ENCODE results near the gene KLHL26. TPM values are rescaled to one million over a fixed set of nuclear protein-coding genes. Genes with fewer than 3 reads are reported as not detected.

Gene KLHL26, protein sequence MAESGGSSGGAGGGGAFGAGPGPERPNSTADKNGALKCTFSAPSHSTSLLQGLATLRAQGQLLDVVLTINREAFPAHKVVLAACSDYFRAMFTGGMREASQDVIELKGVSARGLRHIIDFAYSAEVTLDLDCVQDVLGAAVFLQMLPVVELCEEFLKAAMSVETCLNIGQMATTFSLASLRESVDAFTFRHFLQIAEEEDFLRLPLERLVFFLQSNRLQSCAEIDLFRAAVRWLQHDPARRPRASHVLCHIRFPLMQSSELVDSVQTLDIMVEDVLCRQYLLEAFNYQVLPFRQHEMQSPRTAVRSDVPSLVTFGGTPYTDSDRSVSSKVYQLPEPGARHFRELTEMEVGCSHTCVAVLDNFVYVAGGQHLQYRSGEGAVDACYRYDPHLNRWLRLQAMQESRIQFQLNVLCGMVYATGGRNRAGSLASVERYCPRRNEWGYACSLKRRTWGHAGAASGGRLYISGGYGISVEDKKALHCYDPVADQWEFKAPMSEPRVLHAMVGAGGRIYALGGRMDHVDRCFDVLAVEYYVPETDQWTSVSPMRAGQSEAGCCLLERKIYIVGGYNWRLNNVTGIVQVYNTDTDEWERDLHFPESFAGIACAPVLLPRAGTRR
- total RNA-seq, result 3.4 and 5.1 TPM in 2 replicates

DNA sequence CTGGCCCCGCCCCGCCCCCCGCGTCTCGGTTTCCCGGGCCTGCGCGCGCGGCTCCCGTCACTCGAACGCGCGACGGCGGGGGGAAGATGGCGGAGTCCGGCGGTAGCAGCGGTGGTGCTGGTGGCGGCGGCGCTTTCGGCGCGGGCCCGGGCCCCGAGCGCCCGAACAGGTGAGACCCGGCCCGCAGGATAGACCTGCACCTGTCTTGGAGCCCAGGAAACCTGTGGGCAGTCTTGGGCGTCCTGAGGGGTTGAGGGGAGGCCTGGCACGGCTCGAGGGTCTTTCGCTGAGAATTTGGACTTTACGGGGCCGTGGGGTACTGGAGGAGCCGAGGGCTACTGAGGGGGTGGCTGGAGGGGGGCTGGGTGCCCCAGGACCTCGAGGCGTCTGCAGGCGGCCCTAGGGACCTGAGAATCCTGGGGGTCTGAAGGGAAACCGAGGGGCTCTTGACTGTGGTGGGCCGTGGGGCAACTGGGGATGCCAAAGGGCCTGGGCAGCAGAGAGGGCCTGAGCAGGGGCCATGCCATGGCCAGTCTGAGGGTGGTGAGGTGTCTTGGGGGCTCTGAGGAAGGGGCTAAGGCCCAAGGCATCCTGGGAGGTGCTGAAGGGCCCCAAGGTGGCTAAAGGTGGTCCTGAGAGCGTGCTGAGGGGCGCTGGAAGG lies at the start of gene KLHL26:
TSS of gene KLHL26 (plus strand) at position 60 of the 661 bp plus-strand sequence. CDS start at position 87, 27 bp downstream.

DNA sequence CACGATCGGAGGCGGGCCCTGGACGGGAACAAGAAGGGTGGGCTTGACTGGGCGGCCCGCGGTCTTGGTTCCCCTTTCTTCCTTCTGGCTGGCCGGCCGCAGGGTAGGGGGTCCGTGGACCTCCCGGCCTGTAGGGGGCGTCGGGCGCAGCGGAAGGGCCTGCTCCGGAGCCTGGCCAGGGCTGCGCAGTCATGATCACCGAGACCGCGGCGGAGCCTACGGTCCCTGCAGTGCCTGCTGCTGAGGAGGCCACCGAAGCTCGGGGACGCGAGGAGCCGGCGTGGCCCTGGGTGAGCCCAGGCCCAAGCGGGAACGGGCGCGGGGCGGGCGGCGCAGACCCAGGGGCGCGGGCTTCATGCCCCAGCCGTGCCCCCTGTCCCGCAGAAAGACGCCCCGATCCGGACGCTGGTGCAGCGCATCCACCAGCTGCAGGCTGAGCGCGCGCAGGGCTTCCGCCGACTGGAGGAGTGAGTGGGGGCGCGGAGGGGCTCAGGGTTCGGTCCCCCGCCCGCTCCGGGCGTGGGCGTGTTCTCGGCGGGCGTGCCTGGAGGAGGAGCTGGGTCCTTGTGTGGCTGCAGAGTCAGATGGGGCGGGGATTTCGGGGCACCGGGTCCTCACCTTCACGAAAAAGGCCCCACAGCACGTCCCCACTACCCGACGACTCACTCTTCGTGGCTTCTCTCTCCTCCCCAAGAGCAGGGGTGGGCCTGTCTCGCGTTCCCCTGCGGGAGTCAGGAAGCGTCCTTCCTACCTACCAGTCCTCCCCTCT lies 48.0 kb upstream of the KLHL26 start, which contains the start of gene REX1BD:
TSS of gene REX1BD (plus strand) at position 188 of the 769 bp plus-strand sequence. CDS start at position 192, 4 bp downstream.

DNA sequence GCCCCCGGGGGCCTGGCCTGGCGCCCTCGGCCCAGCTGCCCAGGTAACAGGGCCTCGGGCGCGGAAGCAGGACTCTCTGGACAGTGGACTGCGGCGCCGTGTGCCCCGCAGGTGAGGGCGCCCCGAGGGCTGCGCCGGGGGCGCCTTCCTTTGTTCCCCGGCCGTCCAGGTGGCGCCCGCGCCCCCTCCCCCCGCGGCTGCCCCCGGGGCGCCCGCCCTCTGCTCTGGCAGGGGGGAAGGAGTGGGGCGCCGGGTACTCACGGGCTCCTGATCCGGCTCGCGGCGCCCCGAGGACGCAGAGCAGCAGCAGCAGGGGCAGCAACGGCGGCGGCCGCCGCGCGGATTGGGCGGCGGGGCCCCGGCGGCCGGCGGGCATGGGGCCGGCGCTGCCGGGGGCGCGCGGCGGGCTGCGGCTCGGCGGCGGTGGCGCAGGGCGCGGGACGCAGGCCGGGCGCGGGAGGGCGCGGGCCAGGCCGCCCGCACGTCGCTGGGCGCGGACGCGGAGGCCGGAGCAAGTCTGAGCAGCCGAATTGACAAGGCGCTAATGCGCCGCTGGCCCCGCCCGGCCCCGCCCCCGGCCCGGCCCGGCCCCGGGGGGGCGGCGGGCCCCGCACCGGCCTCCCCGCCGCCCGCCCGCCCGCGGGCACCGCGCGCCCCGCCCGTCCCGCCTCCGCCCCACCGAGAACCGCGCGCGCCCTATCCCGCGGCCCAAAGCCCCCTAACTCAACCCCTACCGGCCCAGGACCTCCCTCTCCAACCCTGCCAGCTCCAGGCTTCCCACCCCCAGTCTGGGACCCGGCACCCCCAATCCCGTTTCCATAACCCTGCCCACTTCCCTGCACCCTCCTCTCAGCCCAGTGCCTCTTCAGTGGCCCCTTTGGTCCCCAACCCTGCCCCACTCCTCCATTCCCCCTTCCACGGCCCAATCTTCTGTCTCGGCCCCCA lies 30.3 kb upstream of the KLHL26 start, which contains the start of gene CRLF1:
TSS of gene CRLF1 (minus strand) at position 519 of the 945 bp plus-strand sequence. CDS start at position 376, 143 bp downstream.

DNA sequence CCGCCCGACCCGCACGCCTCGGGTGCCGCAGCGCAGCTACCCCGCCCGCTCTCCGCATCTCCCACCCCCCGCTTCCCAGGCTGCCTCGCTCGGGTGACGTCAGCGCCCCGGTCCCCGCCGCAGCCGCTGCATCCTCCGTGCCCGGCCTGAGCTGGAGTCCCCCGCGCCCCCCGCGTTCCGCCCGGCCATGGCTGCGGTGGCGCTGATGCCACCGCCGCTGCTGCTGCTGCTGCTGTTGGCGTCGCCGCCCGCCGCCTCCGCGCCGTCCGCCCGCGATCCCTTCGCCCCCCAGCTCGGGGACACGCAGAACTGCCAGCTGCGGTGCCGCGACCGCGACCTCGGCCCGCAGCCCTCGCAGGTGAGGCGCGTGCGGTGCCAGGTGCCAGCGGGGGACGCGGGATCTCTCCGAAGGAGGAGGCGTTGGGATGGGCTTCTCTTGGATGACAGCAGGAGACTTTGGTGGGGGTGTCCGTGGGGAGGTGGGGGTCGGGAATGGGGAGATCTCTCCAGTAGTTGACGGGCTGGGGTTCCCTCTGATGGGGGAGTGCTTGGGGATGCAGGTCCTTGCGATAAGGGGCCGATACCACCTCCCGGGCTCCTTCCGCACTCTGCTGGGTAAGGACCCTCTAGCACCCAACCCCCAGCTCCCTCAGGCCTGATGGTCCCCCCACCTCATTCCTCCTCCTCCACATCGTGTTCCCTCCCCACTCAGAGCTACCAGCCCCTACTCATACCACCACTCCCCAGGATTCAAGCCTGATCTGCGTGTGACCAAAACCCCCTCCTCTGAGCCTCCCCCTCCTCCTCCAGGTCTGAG lies 23.8 kb upstream of the KLHL26 start, which contains the start of gene TMEM59L:
TSS of gene TMEM59L (plus strand) at position 99 of the 817 bp plus-strand sequence. CDS start at position 188, 89 bp downstream.

DNA sequence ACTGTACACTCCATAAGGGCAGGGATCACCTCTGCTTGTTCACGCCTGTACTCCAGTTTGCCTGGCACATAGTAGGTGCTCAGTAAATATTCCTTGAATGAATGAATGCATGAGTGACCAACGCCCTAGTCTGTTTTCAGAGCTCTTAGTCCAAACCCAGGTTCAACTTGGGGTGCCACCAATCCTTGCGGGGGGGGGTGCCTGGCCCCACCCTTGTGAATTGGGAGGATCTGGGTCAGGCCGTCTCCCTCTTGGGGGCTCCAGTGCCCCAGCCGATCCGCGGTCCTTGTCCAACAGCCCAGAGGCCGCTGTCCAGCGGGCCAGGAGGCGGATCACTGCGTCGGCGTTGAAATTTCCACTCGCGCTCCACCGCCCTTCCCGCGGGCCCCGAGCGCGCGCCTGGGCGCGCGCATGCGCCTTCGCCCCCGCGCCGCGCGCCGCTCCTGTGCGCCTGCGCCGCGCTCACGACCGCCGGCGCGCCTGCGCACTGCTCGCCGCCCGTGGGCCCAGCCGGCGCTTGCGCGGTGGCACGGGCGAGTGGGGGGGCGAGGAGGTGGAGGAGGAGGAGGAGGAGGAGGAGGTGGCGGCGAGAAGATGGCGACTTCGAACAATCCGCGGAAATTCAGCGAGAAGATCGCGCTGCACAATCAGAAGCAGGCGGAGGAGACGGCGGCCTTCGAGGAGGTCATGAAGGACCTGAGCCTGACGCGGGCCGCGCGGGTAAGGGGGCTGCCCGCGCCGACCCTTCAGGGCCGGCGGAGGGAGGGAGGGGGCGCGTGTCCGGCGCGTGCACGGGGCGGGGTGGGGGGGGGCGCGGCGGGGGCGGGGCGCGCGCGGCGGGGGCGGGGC lies 46.5 kb downstream of the KLHL26 start, which contains the start of gene CRTC1:
TSS of gene CRTC1 (plus strand) at position 572 of the 849 bp plus-strand sequence. CDS start at position 595, 23 bp downstream.

Other genes with a start within 250 kb of the KLHL26 start
- gene LRRC25, start 239.4 kb upstream of the KLHL26 start, total RNA-seq, result not detected in 2 replicates
- gene SSBP4, start 217.6 kb upstream of the KLHL26 start, total RNA-seq, result 78.5 and 82.7 TPM in 2 replicates
- 16.5 and 19.8 TPM in 2 replicates for gene ISYNA1, start 198.9 kb upstream of the KLHL26 start, total RNA-seq
- 10.3 and 11.9 TPM in 2 replicates for gene ELL, start 115.0 kb upstream of the KLHL26 start, total RNA-seq
- gene FKBP8, start 93.5 kb upstream of the KLHL26 start, total RNA-seq, result 286 and 301 TPM in 2 replicates
- 75.0 and 87.0 TPM in 2 replicates for gene KXD1, start 79.2 kb upstream of the KLHL26 start, total RNA-seq
- 663 and 704 TPM in 2 replicates for gene UBA52, start 65.2 kb upstream of the KLHL26 start, total RNA-seq
- 89.2 and 105 TPM in 2 replicates for gene REX1BD, start 48.2 kb upstream of the KLHL26 start, total RNA-seq
- gene CRLF1, start 30.2 kb upstream of the KLHL26 start, total RNA-seq, result 80.8 and 105 TPM in 2 replicates
- 5.4 and 6.2 TPM in 2 replicates for gene TMEM59L, start 24.2 kb upstream of the KLHL26 start, total RNA-seq
- 4.0 and 5.9 TPM in 2 replicates for gene CRTC1, start 46.7 kb downstream of the KLHL26 start, total RNA-seq
- 0.10 and 0.25 TPM in 2 replicates for gene COMP, start 154.3 kb downstream of the KLHL26 start, total RNA-seq
- 76.3 and 109 TPM in 2 replicates for gene UPF1, start 194.9 kb downstream of the KLHL26 start, total RNA-seq